ENCODE data around the gene HNRNPH2.

The HNRNPH2 gene

DNA sequence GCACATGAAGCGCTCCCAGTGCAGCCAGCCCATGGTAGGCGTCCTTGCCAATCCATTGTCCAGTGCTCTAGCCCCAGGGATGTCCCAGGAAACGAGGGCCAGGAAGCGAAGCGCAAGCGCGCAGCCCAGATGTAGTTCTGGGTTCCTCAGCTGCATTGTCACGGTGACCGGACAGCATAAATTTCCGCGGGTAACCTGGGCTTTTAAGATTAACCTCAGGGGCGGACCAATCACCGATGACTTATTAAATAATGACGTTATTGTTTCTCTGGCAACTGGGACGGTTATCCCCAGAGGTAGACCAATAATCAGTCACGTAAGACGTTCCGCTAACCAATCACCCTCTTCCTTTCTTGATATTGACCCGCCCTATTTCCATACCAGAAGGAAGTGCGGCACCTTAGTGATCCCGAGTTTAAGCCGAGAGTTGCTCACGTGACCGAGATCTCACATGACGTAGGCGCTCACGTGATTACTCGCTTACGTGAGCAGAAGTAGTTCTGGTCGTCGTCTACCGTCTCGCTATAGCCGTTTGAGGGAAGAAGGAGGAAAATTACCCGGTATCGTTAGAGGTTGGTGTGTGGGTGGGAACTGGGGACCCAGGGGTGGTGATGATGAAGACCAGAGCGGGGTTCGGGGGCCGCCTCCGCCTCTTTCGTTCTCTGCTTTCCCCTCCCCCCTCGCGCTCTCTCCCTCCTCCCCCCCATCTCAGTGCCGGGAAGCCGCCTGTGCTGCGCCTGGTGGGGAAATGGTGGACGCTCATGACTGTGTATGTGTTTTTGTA is at the start of gene HNRNPH2, which contains the start of gene GLA:
HNRNPH2 (plus strand) TSS at position 475 of the 784 bp plus-strand sequence. CDS start 3,767 bp downstream, outside the sequence.
GLA (minus strand) TSS at position 178 of the 784 bp plus-strand sequence; CDS start at position 156, 22 bp downstream.
- DNase-seq: peak; percentile 88

DNA sequence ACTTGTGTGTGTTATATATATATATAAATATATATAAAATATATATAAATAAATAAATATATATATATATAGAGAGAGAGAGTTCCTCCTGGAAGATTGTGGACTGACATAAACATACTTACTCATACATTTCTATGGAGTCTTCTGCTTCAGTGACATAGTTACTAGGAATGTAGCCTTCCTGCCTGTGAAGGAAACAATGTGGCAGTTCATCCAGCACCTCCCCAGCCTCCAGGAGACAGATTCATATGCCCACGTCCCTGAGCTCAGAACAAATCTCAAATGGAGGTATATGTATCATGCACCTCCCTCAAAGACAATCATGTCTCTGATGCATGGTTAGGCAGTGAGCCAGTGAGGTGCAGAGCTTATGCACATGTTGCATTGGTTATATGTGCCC is 48.1 kb upstream of the HNRNPH2 start:
- DNase-seq: no peak

DNA sequence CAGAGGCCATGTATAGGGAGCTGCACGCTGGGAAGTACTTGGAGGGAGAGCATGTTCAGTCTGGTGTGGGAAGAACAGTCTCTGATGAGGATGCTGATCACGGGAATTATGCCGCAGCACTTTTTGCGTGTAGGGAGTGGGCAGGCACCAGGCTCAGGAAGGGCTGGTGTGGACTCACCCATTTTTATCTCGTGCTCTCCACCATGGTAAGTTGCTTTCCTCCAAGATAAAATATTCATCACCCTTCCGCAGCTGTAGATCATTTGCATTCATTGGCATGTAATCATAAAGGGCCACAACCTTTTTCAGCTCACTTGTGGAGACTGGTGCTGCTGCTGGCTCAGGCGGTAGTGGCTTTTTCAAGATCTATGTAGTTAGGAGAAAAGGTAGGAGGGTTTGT is 47.6 kb upstream of the HNRNPH2 start:
- no peak for DNase-seq

- DNase-seq: no peak
Measured at GRCh38 chrX:101362116-101362515, 45.9 kb upstream of the HNRNPH2 start.

DNA sequence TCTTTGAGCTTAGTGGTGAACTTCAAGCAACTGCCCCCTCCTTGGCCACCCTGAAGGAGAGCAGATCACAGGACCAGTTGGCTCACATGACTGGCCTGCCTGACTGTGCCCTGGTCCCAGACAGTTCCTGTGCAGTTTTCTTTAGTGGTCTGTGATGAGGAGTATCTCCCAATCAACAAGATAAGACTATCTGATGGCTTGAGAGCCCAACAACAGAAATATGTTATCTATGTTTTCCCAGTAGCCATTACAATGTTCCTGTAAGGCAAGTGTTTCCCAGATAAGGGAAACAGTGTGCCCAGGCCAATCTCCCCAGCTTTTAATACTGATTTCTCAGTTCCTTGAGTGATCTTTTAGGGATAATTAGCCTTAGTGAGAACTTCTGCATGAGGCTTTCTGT is 45.3 kb upstream of the HNRNPH2 start:
- no peak for DNase-seq

GRCh38 chrX:101365301-101365795 is 42.7 kb upstream of the HNRNPH2 start:
- no peak for DNase-seq

DNA sequence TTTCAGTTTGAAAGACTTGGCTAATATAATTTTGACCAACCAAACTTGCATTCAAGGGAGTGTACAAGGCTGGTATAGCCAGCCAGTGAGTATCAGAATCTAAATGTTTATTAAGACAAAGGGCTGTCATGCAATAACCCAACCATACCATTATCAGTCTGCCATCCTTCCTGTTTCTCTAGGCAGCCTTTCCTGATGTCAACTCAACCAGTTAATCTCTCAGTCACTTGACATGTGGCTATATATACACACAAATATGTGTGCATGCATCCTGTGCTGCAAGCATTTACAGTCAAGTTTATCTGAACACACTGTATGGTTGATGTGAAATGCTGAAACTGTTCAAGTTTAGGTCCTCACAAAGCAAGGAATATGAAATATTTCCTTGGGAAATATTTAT is 39.2 kb upstream of the HNRNPH2 start:
- DNase-seq: no peak

DNA sequence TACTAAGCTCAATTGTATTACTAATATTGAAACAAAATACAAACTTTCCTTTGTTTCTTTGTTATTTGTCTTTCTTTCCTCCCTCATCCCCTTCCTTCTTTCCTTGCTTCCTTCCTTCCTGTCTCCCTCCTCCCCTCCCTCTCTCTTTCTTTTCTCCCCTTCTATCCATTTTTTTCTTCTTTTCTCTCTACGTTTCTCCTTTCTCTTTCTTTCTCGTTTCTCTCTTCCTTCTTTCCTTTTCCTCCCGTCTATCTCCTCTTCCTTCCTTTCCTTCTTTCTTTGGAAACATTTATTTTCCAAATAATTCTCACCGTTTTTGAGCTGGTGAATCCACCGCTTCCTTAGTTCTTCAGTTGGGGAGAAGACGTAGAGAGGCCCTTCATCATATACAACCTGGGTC is 38.3 kb upstream of the HNRNPH2 start:
- DNase-seq: no peak

GRCh38 chrX:101370888-101371504 is 37.0 kb upstream of the HNRNPH2 start:
- no peak for DNase-seq

GRCh38 chrX:101377547-101377946 is 30.5 kb upstream of the HNRNPH2 start:
- no peak for DNase-seq

DNA sequence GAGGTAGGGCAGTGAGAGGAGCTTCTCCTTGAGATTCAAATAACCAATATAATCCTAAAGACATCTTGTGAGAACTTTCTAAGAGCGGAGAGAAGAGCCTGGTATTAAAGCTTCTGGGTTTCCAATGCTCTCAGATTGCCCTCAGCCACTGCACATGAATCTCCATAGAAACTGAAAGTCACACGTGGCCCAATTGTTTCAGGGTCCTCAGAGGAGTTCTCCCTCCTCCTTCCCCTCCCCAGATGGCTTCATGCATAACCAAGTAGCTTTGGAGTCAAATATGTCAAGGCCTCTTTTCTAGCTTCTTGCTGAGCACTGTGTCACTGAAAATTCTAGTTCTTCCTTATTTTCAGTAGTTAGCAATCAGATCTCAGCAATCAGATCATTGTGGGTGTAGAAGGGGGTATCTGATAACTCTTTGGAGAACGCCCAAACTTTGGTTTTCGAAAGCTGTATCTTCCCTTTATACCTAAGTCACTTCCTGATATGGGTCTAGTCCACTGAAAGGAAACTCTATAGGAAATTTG is 24.3 kb upstream of the HNRNPH2 start:
- no peak for DNase-seq

- DNase-seq: no peak
Measured at GRCh38 chrX:101385026-101385684, 22.9 kb upstream of the HNRNPH2 start.

DNA sequence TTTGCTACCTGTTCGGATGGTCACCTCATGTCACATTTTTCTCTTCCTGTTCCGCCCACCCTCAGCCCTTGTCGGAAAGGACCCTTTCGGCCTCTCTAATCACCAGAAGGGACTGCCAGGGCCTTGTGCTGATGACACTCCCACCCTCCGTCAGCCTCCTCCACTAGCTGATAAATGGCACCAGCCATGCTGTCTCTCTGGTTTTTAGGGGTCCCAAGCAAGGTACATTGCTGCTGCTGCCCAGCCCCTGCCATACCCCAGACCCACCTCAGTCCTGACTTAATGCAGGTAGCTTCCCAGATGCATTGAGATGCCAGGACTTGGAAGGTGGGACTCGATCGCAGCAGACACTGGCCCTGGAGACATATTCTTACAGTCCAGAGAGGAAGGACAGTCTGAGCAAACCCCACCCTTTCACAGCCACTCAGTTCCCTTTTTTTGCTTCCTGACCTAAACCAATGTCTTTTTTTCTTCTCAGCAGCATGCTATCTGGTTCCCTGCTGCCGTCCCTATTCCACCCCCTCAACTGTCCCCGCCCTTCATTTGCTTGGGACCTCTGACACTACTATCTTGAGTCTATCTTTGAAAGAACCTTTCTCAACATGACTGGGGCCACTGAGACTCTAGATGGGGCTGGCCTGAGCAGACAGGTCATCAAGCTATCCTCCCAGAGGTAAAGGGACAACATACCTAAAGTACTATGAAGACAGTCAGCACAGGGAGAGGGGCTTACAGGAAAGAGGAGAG is 22.1 kb upstream of the HNRNPH2 start, which contains the start of gene BTK:
BTK (minus strand) TSS at position 397 of the 747 bp plus-strand sequence. CDS start 10,907 bp downstream, outside the sequence.
- DNase-seq: no peak

DNA sequence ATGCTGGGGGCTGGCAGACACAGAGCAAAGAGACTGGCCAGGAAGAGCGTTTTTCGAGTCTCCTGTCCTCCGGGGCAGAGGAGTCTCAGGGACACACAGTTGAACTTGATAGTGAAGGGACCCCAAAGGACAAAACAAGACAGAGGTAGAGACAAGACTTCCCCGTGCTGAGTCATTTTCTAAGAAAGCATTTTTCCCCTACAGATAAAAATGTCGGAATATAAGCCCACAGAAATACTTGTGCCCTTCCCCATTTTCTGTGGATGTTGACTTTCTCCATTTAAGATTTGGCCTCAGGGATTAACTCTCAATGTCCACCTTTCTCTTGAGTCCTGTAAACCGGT is 21.5 kb upstream of the HNRNPH2 start:
- no peak for DNase-seq

GRCh38 chrX:101388604-101389003 is 19.4 kb upstream of the HNRNPH2 start:
- no peak for DNase-seq

DNA sequence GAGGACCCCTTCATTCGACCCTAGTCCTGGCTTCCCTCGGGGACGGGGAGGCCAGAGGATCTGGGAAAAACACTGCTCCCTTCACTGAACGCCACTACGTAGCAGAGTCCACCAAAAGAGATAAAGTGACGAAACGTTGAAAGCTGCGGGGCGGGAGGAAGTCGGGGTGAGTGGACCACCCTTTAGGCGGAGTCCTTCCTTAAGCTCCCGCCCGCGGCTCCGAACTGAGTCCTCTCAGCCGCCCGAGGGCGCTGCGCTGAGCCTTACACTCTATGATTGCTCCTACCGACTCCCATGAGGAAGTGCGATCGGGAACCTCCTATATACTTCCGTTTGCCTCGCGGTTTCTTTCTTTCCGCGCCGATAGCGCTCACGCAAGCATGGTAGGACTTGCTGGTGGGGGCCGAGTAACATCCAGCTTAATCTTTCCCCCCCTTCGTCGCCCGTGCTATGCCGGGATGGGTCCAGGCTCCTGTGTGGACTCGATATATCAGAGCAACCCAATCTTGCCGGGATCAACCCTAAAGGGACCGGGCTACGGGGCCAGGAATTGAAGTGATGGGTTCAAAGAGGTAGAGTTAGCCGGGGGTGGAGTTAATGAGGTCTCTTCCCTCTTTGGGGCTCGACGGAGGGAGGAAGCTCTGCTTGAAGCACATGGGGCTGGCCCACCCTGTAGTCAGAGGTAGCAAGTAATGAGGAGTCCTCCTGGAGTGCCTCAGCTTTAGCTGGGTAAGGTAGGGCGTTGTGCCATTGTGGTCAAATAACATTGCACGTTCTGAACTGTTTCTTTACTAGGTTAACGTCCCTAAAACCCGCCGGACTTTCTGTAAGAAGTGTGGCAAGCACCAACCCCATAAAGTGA is 17.1 kb upstream of the HNRNPH2 start, which contains the start of gene RPL36A:
RPL36A (plus strand) TSS at position 348 of the 862 bp plus-strand sequence; CDS start at position 381, 33 bp downstream.
- DNase-seq: peak; percentile 86

GRCh38 chrX:101391831-101392230 is 16.2 kb upstream of the HNRNPH2 start:
- no peak for DNase-seq

DNA sequence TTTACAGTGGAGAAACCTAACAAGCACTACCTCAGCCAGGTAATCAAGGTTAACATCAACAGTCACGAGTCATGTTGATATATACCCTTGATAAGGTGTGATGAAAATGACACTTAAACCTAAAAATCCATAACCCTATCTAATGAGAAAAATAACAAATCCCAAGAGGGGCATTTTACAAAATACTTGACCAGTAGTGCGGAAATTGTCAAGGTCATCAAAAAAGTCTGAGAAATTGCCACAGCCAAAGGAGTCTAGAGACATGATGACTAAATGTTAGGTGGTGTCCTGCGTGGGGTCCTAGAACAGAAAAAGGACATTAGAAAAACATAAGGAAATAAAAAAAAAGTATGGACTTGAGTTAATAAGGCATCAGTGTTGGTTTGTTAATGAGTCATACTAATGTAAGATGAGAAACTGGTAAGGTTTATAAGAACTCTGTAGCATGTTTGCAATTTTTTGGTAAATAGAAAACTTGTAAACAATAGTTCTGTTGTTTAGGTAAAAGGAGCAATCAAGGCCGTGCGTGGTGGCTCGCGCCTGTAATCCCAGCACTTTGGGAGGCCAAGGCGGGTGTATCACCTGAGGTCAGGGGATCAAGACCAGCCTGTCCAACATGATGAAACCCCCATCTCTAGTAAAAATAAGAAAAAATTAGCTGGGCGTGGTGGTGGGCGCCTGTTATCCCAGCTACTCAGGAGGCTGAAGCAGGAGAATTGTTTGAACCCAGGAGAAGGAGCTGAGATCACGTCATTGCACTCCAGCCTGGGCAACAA is 14.3 kb upstream of the HNRNPH2 start:
- no peak for DNase-seq

DNA sequence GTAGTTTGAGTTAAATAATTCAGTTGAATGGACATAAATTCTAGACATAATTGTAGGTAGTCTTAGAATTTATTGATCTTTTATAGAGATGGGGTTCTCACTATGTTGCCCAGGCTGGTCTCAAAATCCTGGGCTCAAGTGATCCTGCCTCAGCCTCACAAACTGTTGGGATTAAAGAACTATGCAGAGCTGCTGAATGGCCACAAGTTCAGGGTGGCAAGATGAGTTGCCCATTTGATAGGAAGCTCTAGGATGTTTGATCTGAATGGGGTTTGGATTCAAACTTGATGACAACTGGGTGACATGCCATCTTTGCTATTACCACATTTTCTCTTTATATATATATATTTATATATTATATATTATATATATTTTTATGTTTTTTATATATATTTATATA is 13.7 kb upstream of the HNRNPH2 start:
- DNase-seq: no peak

DNA sequence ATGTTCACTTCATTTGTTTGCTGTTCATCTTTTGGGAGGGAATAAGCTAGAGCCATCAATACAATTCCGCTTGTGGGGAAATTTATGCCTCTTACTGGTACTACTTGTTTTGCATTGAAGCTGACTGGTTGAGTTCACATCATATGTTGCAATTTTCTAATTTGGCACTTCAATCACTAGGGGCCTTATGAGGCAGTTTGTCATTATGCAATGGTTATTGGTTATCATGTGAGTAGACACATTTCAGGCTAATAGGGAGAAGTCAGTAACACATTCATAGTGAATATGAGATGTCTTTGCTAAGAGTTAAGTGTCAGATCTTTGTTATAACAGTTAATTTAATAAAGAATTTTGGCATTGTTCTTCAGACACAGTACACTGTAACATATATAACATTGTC is 12.2 kb upstream of the HNRNPH2 start:
- DNase-seq: no peak

GRCh38 chrX:101397779-101398178 is 10.2 kb upstream of the HNRNPH2 start:
- no peak for DNase-seq
